Heart right ventricle (tissue), 16 donors: ENCODE data around the gene TCF12. TPM values are rescaled to one million over a fixed set of nuclear protein-coding genes. Genes with fewer than 3 reads are reported as not detected.
"Not testable (repeated sequence)": the region's sequence is repeated elsewhere in the genome, so short reads cannot be mapped to it uniquely, and the experiment has no call there.

Experiments used
- ATAC-seq, 8 donors: fragments of 200-7000 bp; cut with Tn5 transposase; one replicate each; pipeline ENCODE4 v1.9.1; 2020; ENCODE audit warnings: mild to moderate bottlenecking in 8 of 8, moderate library complexity in 8 of 8, moderate number of reproducible peaks in 1 of 8
- DNase-seq, 2 donors: peaks; one replicate each; pipeline ENCODE4 v3.0.0-alpha.2; 2020
- H3K27ac ChIP-seq, 10 donors: fragments of 200-600 bp; sonication (generic) in 2 of 10; one replicate each; pipeline versions ENCODE4 v1.5.0 to v1.8.0; 2020 to 2022; ENCODE audit warnings: mild to moderate bottlenecking in 3 of 10
- H3K27me3 ChIP-seq, 7 donors: fragments of 200-600 bp; one replicate each; pipeline ENCODE4 v1.8.0; 2021 to 2022; ENCODE audit warnings: mild to moderate bottlenecking in 2 of 7
- H3K36me3 ChIP-seq, 9 donors: fragments of 200-600 bp; sonication (generic) in 1 of 9; one replicate each; pipeline versions ENCODE4 v1.5.0 to v1.8.0; 2020 to 2022; ENCODE audit warnings: mild to moderate bottlenecking in 2 of 9
- H3K4me1 ChIP-seq, 9 donors: fragments of 200-600 bp; sonication (generic) in 1 of 9; one replicate each; pipeline versions ENCODE4 v1.5.0 to v1.8.0; 2020 to 2022; ENCODE audit warnings: mild to moderate bottlenecking in 4 of 9
- H3K4me3 ChIP-seq, 10 donors: fragments of 200-600 bp; sonication (generic) in 2 of 10; one replicate each; pipeline versions ENCODE4 v1.5.0 to v1.8.0; 2020 to 2022; ENCODE audit warnings: mild to moderate bottlenecking in 7 of 10, moderate library complexity in 2 of 10
- H3K9me3 ChIP-seq, 11 donors: fragments of 200-600 bp in 10 of 11; sonication (generic) in 2 of 11; one replicate each; pipeline versions ENCODE4 v1.5.0 to v1.8.0; 2013 to 2022; ENCODE audit warnings: mild to moderate bottlenecking in 2 of 11, control low read depth in 1 of 11, moderate library complexity in 1 of 11
- CTCF ChIP-seq, 9 donors: fragments of 200-600 bp; sonication (generic) in 2 of 9; IDR thresholded peaks; one replicate each; pipeline versions ENCODE4 v1.5.0 to v1.8.0; 2021 to 2022; ENCODE audit warnings: antibody characterized with exemption in 9 of 9, mild to moderate bottlenecking in 5 of 9, moderate library complexity in 1 of 9
- WGBS, 2 donors: extraction: QIAGEN DNeasy Blood & Tissue Kit; methylation state at CpG; one replicate each; pipeline ENCODE4 v1.1.7; 2013; ENCODE audit warnings: inconsistent platforms in 1 of 2; 5-methylcytosine and 5-hydroxymethylcytosine counted together
- intact Hi-C, 10 donors: fragments of 100-400 bp; cut with DNase I; formaldehyde crosslinking; loops; one replicate each; pipeline versions ENCODE4 v1.11.1 to v1.14.2; 2022
- polyA plus RNA-seq, 2 donors: library from polyadenylated mRNA; stranded (reverse); fragments of 200-250 nt; gene quantifications; one replicate each; pipeline ENCODE4 v1.2.3, GENCODE V29; 2013
- total RNA-seq, 10 donors: library from RNA; stranded (reverse); fragmentation: NEBNext Ultra II Directional in 3 of 10; extraction: Animal tissue kit (Norgen Biotek cat#: 25700) in 3 of 10; gene quantifications; one replicate each; pipeline versions ENCODE4 v1.2.1 to v1.2.4, GENCODE V29; 2021 to 2023
- donor health status: Arrhythmogenic right ventricular cardiomyopathy.
- donor health status: ischemic (EF 13 %, LVEDD 7.1; RV severe dilation, severe dysfunction).
- donor health status: healthy with polysubstance abuse.
- donor health status: DM: no; HTN: yes; CAD: no.
- donor health status: DM: no; HTN: no; CAD: no.
- donor health status: ischemic (EF 25% LVEDD 6.9; RV normal size, moderate dysfunction).
- donor health status: ischemic (EF 25% LVEDD 5.7; RV mildly dilated, moderate dysfunction).
- donor health status: healthy.
- donor health status: DM: yes; HTN: yes; CAD: no.
- donor health status: Ischemic cardiomyopathy.
- donor health status: ischemic (EF 35%, LVEDD 5.7; RV mildly dilated, moderate dysfunction).
- donor health status: nonischemic (EF 11% LVEDD 7.7; RV severe dilation, severe dysfunction).
- donor health status: DM: yes; HTN: yes; CAD: no.
- donor health status: PGD.
- donor health status: ischemic (EF 29% LVEDD 5.4; RV normal size, mild dysfunction).
- donor health status: nonischemic (EF 23%, LVEDD 6.1; RV moderate dilation, normal function).

TCF12 gene
- total and polyA plus RNA-seq, 12 donors: 8.7 to 55.7 (median 38.4) TPM

- H3K9me3 ChIP-seq: no peaks in the 10 kb centered on the region
- H3K27me3 ChIP-seq: no peaks in the 10 kb centered on the region
- no peak overlapping the region for H3K27ac ChIP-seq
- no peak for TF ChIP-seq CTCF (IDR thresholded peaks at IDR 0.05)
- no peak for ATAC-seq
- H3K4me3 ChIP-seq: no peak overlapping the region
- peaks cover 0 to 17% (median 3%) of the 10 kb centered on the region in 9 donors for H3K4me1 ChIP-seq
- 69 to 75% methylated on average over 3 of the region's 3 CpGs for WGBS, 2 donors
- no peak for DNase-seq
- H3K36me3 ChIP-seq: no peaks in the 10 kb centered on the region
- intact Hi-C loops: loop anchor here in 1 of 10 donors (10.0 kb wide), 1 partner anchor 202 kb away; no protein-coding TSS in a partner anchor
Measured at GRCh38 chr15:57012556-57012955, 94.1 kb downstream of the TCF12 start.

GRCh38 chr15:57014896-57015295 is 96.5 kb downstream of the TCF12 start:
- DNase-seq, H3K36me3 ChIP-seq, H3K27me3 ChIP-seq, H3K4me3 ChIP-seq, H3K27ac ChIP-seq, H3K9me3 ChIP-seq, ATAC-seq: not testable (repeated sequence)
- intact Hi-C loops: loop anchor here in 1 of 10 donors (10.0 kb wide), 1 partner anchor 200 kb away; no protein-coding TSS in a partner anchor
- peaks cover 0 to 33% (median 18%) of the 10 kb centered on the region in 9 donors for H3K4me1 ChIP-seq
- 95 to 97% methylated on average over 5 of the region's 5 CpGs for WGBS, 2 donors

DNA sequence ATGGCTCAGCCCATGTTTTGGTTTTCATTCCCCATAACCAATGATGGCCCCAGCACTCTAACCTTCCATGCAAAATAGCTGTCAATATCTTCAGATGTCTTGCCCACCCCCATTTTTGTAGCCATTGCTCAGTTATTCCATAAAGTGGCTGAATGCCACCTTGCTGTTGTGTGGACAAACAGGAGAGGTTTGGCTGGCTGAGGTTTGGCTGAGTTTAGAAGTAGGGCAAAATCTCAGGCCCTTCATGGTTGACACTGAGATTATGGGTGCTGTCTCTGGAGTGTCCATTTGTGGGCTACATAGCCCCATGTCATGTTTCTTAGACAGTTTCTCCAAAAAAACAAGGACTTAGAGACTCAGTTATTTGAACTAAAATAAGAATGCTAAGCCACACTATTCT is 96.9 kb downstream of the TCF12 start:
- peaks cover 0 to 38% (median 20%) of the 10 kb centered on the region in 9 donors for H3K4me1 ChIP-seq
- no peaks in the 10 kb centered on the region for H3K36me3 ChIP-seq
- no peak for DNase-seq
- intact Hi-C loops: loop anchor here in 1 of 10 donors (10.0 kb wide), 1 partner anchor 199 kb away; no protein-coding TSS in a partner anchor
- no peak overlapping the region for H3K4me3 ChIP-seq
- ATAC-seq: no peak
- H3K27me3 ChIP-seq: no peaks in the 10 kb centered on the region
- no peaks in the 10 kb centered on the region for H3K9me3 ChIP-seq
- H3K27ac ChIP-seq: no peak overlapping the region
- TF ChIP-seq CTCF (IDR thresholded peaks at IDR 0.05): no peak

- Histone ChIP-seq H3K4me3 (no peak overlapping the region), H3K9me3 (no peaks in the 10 kb centered on the region), H3K36me3 (no peaks in the 10 kb centered on the region), H3K27ac (no peak overlapping the region), H3K27me3 (no peaks in the 10 kb centered on the region), H3K4me1 (peaks cover 0 to 39% (median 16%) of the 10 kb centered on the region in 9 donors)
- no peak for ATAC-seq
- DNase-seq: no peak
- intact Hi-C loops: loop anchor here in 1 of 10 donors (10.0 kb wide), 1 partner anchor 199 kb away; no protein-coding TSS in a partner anchor
- no peak for TF ChIP-seq CTCF (IDR thresholded peaks at IDR 0.05)
- WGBS, 2 donors: 73 to 80% methylated on average over 2 of the region's 2 CpGs
Measured at GRCh38 chr15:57015897-57016296, 97.5 kb downstream of the TCF12 start.

- peak in 4 of 9 donors; percentile 11 to 43 (median 28) for TF ChIP-seq CTCF (IDR thresholded peaks at IDR 0.05)
- H3K9me3 ChIP-seq: no peaks in the 10 kb centered on the region
- H3K27me3 ChIP-seq: no peaks in the 10 kb centered on the region
- no peak for ATAC-seq
- peaks cover 0 to 39% (median 16%) of the 10 kb centered on the region in 9 donors for H3K4me1 ChIP-seq
- H3K27ac ChIP-seq: no peak overlapping the region
- 92 to 96% methylated on average over 3 of the region's 3 CpGs for WGBS, 2 donors
- intact Hi-C loops: loop anchor here in 1 of 10 donors (10.0 kb wide), 1 partner anchor 198 kb away; no protein-coding TSS in a partner anchor
- no peak for DNase-seq
- H3K4me3 ChIP-seq: no peak overlapping the region
- H3K36me3 ChIP-seq: no peaks in the 10 kb centered on the region
Measured at GRCh38 chr15:57017024-57017423, 98.6 kb downstream of the TCF12 start.
